Neutrophil (primary cell): ENCODE data around the gene GPR15.

ENCODE experiments used
- H3K27ac ChIP-seq: fragments of 200-600 bp; sonication (generic); 2 replicates; pipeline ENCODE4 v1.5.1; 2016; ENCODE audit warnings: mild to moderate bottlenecking, moderate library complexity
- H3K27me3 ChIP-seq: fragments of 200-600 bp; sonication (generic); 2 replicates; pipeline ENCODE4 v1.6.0; 2016; ENCODE audit warnings: mild to moderate bottlenecking
- H3K36me3 ChIP-seq: fragments of 200-600 bp; sonication (generic); 2 replicates; pipeline ENCODE4 v1.5.1; 2017
- H3K4me1 ChIP-seq, 2 experiments: fragments of 200-600 bp in 1 of 2; sonication (generic) in 1 of 2; 1 replicate in 1 of 2; 2 replicates in 1 of 2; pipeline versions ENCODE4 v1.5.1 to v1.6.1; 2013 to 2016; ENCODE audit warnings: low read depth in 1 of 2, low read length in 1 of 2, mild to moderate bottlenecking in 1 of 2, moderate library complexity in 1 of 2; ENCODE audit not compliant: control insufficient read depth in 1 of 2, insufficient read depth in 1 of 2
- H3K4me3 ChIP-seq, 2 experiments: fragments of 200-600 bp in 1 of 2; sonication (generic) in 1 of 2; 1 replicate in 1 of 2; 2 replicates in 1 of 2; pipeline ENCODE4 v1.5.1; 2013 to 2016; ENCODE audit warnings: low read depth in 1 of 2, low read length in 1 of 2, mild to moderate bottlenecking in 1 of 2, moderate library complexity in 1 of 2
- H3K9me3 ChIP-seq: fragments of 200-600 bp; sonication (generic); 2 replicates; pipeline ENCODE4 v1.5.1; 2016
- TF ChIP-seq, protein P1 (sequence below): fragments of 200-600 bp; sonication (generic); IDR thresholded peaks from 2 replicates; pipeline ENCODE4 v1.5.1; 2016; ENCODE audit warnings: antibody characterized with exemption

Gene GPR15

DNA sequence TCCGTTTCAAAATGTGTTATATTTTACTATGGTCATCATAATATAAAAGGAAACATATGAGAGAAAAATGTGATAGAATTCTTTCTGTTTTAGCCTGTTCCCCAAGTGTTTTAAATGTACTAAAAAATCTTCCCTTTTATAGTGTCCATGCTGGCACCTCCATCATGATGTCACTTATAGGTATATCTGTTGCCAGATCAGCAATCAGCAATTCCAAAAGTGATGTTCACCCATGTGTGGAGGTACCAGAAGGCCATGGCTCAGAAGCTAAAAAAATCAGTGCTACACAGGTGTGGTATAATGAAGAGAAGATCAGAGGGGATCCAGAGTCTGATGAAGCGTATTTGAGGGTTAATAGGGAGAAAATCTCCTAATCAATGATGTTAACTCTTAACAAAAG lies 1.1 kb upstream of the GPR15 start:
- H3K36me3 ChIP-seq: no peaks in the 10 kb centered on the region
- no peak overlapping the region for H3K27ac ChIP-seq
- H3K27me3 ChIP-seq: no peaks in the 10 kb centered on the region
- no peaks in the 10 kb centered on the region for H3K4me1 ChIP-seq
- no peaks in the 10 kb centered on the region for H3K9me3 ChIP-seq
- TF ChIP-seq, protein P1, sequence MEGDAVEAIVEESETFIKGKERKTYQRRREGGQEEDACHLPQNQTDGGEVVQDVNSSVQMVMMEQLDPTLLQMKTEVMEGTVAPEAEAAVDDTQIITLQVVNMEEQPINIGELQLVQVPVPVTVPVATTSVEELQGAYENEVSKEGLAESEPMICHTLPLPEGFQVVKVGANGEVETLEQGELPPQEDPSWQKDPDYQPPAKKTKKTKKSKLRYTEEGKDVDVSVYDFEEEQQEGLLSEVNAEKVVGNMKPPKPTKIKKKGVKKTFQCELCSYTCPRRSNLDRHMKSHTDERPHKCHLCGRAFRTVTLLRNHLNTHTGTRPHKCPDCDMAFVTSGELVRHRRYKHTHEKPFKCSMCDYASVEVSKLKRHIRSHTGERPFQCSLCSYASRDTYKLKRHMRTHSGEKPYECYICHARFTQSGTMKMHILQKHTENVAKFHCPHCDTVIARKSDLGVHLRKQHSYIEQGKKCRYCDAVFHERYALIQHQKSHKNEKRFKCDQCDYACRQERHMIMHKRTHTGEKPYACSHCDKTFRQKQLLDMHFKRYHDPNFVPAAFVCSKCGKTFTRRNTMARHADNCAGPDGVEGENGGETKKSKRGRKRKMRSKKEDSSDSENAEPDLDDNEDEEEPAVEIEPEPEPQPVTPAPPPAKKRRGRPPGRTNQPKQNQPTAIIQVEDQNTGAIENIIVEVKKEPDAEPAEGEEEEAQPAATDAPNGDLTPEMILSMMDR: no peak
- no peak overlapping the region for H3K4me3 ChIP-seq

DNA sequence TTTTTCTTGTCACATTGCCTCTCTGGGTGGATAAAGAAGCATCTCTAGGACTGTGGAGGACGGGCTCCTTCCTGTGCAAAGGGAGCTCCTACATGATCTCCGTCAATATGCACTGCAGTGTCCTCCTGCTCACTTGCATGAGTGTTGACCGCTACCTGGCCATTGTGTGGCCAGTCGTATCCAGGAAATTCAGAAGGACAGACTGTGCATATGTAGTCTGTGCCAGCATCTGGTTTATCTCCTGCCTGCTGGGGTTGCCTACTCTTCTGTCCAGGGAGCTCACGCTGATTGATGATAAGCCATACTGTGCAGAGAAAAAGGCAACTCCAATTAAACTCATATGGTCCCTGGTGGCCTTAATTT lies 478 bp downstream of the GPR15 start:
- Histone ChIP-seq H3K4me1 (no peaks in the 10 kb centered on the region), H3K4me3 (no peak overlapping the region), H3K27me3 (no peaks in the 10 kb centered on the region), H3K27ac (no peak overlapping the region), H3K9me3 (no peaks in the 10 kb centered on the region), H3K36me3 (no peaks in the 10 kb centered on the region)
- TF ChIP-seq, protein P1: no peak

DNA sequence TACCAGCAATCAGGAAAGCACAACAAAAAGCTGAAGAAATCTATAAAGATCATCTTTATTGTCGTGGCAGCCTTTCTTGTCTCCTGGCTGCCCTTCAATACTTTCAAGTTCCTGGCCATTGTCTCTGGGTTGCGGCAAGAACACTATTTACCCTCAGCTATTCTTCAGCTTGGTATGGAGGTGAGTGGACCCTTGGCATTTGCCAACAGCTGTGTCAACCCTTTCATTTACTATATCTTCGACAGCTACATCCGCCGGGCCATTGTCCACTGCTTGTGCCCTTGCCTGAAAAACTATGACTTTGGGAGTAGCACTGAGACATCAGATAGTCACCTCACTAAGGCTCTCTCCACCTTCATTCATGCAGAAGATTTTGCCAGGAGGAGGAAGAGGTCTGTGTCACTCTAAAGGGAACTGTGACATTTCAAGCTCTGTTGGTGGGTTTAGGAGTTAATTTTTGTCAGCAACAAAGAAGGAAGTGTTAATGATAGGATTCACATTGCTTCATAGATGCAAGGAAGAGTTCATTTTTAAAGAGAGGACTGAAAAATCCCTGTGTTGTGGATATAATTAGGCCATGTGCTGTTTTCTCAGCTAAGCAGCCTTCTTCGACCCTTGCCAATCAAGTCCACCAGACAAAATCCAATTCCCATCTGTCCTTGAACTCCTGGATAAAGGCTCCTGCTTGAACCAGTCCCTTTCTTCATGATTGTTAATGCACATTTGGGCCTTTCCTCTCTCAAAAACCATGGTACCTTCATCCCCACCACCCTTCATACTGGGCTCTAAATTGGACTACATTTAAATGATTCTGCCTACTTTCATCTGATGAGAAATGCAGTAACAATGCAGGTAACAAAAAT lies 1.2 kb downstream of the GPR15 start:
- TF ChIP-seq, protein P1: no peak
- Histone ChIP-seq H3K27ac (no peak overlapping the region), H3K9me3 (no peaks in the 10 kb centered on the region), H3K36me3 (no peaks in the 10 kb centered on the region), H3K27me3 (no peaks in the 10 kb centered on the region), H3K4me1 (no peaks in the 10 kb centered on the region), H3K4me3 (no peak overlapping the region)

DNA sequence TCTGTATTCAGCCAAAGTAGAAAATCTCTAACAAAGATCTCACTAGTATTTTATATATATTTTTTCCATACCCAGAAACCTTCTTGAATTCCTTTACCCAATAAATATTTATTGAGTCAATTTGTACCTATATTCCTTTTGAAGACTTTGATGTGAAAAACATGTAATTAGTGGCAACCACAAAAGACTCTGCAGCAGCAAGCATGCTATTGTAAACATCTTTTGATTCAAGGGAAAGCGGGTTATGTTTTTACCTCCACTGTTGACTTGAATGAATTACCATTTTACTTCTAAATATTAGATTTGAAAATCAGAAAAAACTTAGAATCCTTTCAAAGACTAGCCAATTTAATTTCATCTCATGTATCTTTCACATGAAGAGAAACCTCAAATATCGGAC lies 2.4 kb downstream of the GPR15 start:
- no peaks in the 10 kb centered on the region for H3K9me3 ChIP-seq
- H3K4me3 ChIP-seq: no peak overlapping the region
- no peaks in the 10 kb centered on the region for H3K27me3 ChIP-seq
- H3K4me1 ChIP-seq: no peaks in the 10 kb centered on the region
- H3K36me3 ChIP-seq: no peaks in the 10 kb centered on the region
- TF ChIP-seq, protein P1: no peak
- no peak overlapping the region for H3K27ac ChIP-seq

DNA sequence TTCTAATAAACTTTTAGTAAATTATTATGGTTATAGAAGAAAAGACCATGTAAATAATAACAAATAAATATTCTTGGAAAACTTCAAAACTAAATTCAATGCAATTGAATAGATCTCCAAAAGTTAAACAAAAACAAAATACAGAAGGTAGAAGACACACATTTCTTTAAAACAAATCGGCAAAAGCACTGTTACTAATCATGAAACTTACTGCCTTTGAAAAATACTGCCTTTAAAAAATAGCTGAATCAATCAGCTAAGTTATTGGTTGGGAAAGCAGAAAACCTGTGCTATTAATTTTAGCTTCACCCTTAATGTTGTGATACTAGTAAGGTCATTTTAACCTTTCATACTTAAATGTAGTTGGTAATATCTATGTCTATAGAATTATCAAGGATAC lies 3.0 kb downstream of the GPR15 start:
- no peak overlapping the region for H3K27ac ChIP-seq
- no peaks in the 10 kb centered on the region for H3K36me3 ChIP-seq
- no peaks in the 10 kb centered on the region for H3K4me1 ChIP-seq
- no peaks in the 10 kb centered on the region for H3K27me3 ChIP-seq
- H3K4me3 ChIP-seq: no peak overlapping the region
- TF ChIP-seq, protein P1: no peak
- no peaks in the 10 kb centered on the region for H3K9me3 ChIP-seq
